H1 (cell line): ENCODE results near the gene CSRP1. TPM values are rescaled to one million over a fixed set of nuclear protein-coding genes. Genes with fewer than 3 reads are reported as not detected.

Source experiments
- SP2 ChIP-seq: IDR thresholded peaks from 2 replicates; pipeline ENCODE4 v1.6.1; 2012; ENCODE audit warnings: mild to moderate bottlenecking, low read length, inconsistent platforms
- TBP ChIP-seq: IDR thresholded peaks from 2 replicates; pipeline ENCODE4 v1.6.1; 2011; ENCODE audit warnings: low read depth, low read length, improper control_type of control experiment
- TCF12 ChIP-seq: IDR thresholded peaks from 2 replicates; pipeline ENCODE4 v1.6.1; 2011; ENCODE audit warnings: low read depth, mild to moderate bottlenecking, low read length
- polyA plus RNA-seq, 7 experiments: library from polyadenylated mRNA; depleted of rRNA in 3 of 7; stranded (reverse) in 5 of 7; unstranded in 2 of 7; fragments of >200 nt in 5 of 7; fragments of 200-250 nt in 2 of 7; gene quantifications; 1 replicate in 5 of 7; 2 replicates in 1 of 7; 4 replicates in 1 of 7; pipeline versions ENCODE4 v1.2.1 to v1.2.3, GENCODE V29; 2011 to 2013; ENCODE audit warnings: missing spikeins in 2 of 7, mixed read lengths in 2 of 7
- total RNA-seq: library from RNA; stranded (reverse); fragmentation: NEBNext Ultra II Directional; extraction: Animal tissue kit (Norgen Biotek cat#: 25700); gene quantifications from 2 replicates; pipeline ENCODE4 v1.2.1, GENCODE V29; 2021
- TF ChIP-seq, protein P1 (sequence below), 3 experiments: IDR thresholded peaks; 1 replicate in 2 of 3; 2 replicates in 1 of 3; pipeline versions ENCODE4 v1.5.1 to v1.6.1; 2011; ENCODE audit warnings: low read length in 3 of 3, mild to moderate bottlenecking in 3 of 3, inconsistent platforms in 2 of 3, low read depth in 1 of 3, moderate library complexity in 1 of 3; ENCODE audit not compliant: insufficient read depth in 1 of 3; ENCODE audit errors: control extremely low read depth in 1 of 3

The CSRP1 gene
- total and polyA plus RNA-seq, 2 of the 8 experiments (the other 6 are each of a cell fraction or from before 2014, with no cell fraction given): 14.2 to 22.3 TPM

- TF ChIP-seq, protein P1, sequence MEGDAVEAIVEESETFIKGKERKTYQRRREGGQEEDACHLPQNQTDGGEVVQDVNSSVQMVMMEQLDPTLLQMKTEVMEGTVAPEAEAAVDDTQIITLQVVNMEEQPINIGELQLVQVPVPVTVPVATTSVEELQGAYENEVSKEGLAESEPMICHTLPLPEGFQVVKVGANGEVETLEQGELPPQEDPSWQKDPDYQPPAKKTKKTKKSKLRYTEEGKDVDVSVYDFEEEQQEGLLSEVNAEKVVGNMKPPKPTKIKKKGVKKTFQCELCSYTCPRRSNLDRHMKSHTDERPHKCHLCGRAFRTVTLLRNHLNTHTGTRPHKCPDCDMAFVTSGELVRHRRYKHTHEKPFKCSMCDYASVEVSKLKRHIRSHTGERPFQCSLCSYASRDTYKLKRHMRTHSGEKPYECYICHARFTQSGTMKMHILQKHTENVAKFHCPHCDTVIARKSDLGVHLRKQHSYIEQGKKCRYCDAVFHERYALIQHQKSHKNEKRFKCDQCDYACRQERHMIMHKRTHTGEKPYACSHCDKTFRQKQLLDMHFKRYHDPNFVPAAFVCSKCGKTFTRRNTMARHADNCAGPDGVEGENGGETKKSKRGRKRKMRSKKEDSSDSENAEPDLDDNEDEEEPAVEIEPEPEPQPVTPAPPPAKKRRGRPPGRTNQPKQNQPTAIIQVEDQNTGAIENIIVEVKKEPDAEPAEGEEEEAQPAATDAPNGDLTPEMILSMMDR (IDR thresholded peaks at IDR 0.05; ENCODE audit: control extremely low read depth in 1 of 3, insufficient read depth in 1 of 3, low read depth in 1 of 3, low read length in 3 of 3): no peak
- TF ChIP-seq TCF12 (no peak), SP2 (no peak), TBP (no peak)
Measured at GRCh38 chr1:201506092-201506491, 831 bp downstream of the CSRP1 start (continued).
